NT2/D1 (cell line): ENCODE measurements around the gene INVS.

Experiments used
- DNase-seq: peaks from one replicate; pipeline ENCODE4 v3.0.0-alpha.2; 2011; ENCODE audit warnings: low read depth, low spot score
- H3K27me3 ChIP-seq: 2 replicates; pipeline ENCODE4 v1.6.0; 2011; ENCODE audit warnings: mild to moderate bottlenecking; ENCODE audit not compliant: insufficient read length, insufficient read depth
- H3K36me3 ChIP-seq: 2 replicates; pipeline ENCODE4 v1.6.1; 2011; ENCODE audit warnings: mild to moderate bottlenecking, low read length, mixed read lengths; ENCODE audit not compliant: insufficient read depth, insufficient read length
- H3K4me1 ChIP-seq: 2 replicates; pipeline ENCODE4 v1.5.1; 2011; ENCODE audit not compliant: insufficient read depth, insufficient read length
- H3K4me3 ChIP-seq: 2 replicates; pipeline ENCODE4 v1.5.1; 2011; ENCODE audit warnings: low read depth; ENCODE audit not compliant: insufficient read length
- H3K9ac ChIP-seq: 2 replicates; pipeline ENCODE4 v1.6.0; 2011; ENCODE audit warnings: low read depth; ENCODE audit not compliant: insufficient read length
- H3K9me3 ChIP-seq: 2 replicates; pipeline ENCODE4 v1.5.1; 2011; ENCODE audit warnings: mild to moderate bottlenecking, low read length; ENCODE audit not compliant: insufficient read depth
- SUZ12 ChIP-seq: IDR thresholded peaks from 2 replicates; pipeline ENCODE4 v1.6.1; 2011; ENCODE audit not compliant: insufficient read length, insufficient read depth; ENCODE audit errors: extremely low read depth
- YY1 ChIP-seq: IDR thresholded peaks from 2 replicates; pipeline ENCODE4 v1.6.1; 2011; ENCODE audit not compliant: insufficient read length, insufficient read depth
- ZNF274 ChIP-seq: IDR thresholded peaks from 2 replicates; pipeline ENCODE4 v1.6.1; 2011; ENCODE audit warnings: mild to moderate bottlenecking, low read depth, low read length

Gene INVS

GRCh38 chr9:100208673-100209072 lies 109.6 kb downstream of the INVS start:
- Histone ChIP-seq H3K36me3 (no peaks in the 10 kb centered on the region), H3K27me3 (no peaks in the 10 kb centered on the region), H3K9me3 (no peaks in the 10 kb centered on the region), H3K9ac (no peak overlapping the region), H3K4me3 (no peak overlapping the region), H3K4me1 (peaks cover 2% of the 10 kb centered on the region)
- no peak for DNase-seq
- TF ChIP-seq SUZ12 (no peak), YY1 (no peak), ZNF274 (no peak)

- H3K27me3 ChIP-seq: no peaks in the 10 kb centered on the region
- DNase-seq: no peak
- H3K9ac ChIP-seq: no peak overlapping the region
- no peaks in the 10 kb centered on the region for H3K9me3 ChIP-seq
- H3K36me3 ChIP-seq: peaks cover 7% of the 10 kb centered on the region
- H3K4me1 ChIP-seq: no peaks in the 10 kb centered on the region
- no peak overlapping the region for H3K4me3 ChIP-seq
- no peak for TF ChIP-seq SUZ12
- TF ChIP-seq ZNF274: no peak
- TF ChIP-seq YY1: no peak
Measured at GRCh38 chr9:100211476-100211875, 112.4 kb downstream of the INVS start.

DNA sequence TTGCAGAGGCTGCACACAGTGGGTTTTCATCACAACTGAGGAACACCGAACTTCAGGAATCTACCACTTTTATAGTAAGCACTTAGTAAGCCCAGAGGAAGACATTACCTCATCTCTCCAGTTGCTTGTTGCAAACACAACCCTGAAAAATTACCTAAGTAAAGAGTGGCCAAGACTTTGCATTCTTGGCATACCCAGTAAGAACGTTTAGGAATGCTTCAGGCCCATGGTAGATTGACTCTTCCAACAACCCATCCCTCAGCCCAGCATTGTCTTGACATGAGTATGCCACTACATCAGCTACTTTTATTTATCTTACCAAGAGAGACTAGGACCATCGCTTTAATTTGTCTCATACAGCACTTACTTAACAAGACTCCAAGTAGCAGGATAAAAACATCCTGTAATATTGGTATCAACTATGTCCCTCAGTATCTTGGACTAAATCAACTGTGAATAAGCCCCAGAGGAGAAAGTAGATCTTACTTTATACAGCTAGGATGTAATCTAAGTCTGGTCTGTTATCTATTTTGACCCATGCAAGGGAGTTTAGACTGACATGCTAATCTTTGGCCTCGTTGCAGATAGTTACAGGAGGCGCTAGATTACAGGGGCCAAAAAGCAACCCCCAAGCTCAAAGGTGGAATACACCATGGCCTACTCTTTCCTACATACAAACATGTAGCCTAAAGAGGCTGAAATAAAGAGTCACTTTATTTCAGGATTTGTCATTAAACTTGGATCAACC lies 114.9 kb downstream of the INVS start:
- Histone ChIP-seq H3K9me3 (no peaks in the 10 kb centered on the region), H3K36me3 (peaks cover 7% of the 10 kb centered on the region), H3K9ac (no peak overlapping the region), H3K4me3 (no peak overlapping the region), H3K4me1 (no peaks in the 10 kb centered on the region), H3K27me3 (no peaks in the 10 kb centered on the region)
- TF ChIP-seq YY1: no peak
- DNase-seq: no peak

DNA sequence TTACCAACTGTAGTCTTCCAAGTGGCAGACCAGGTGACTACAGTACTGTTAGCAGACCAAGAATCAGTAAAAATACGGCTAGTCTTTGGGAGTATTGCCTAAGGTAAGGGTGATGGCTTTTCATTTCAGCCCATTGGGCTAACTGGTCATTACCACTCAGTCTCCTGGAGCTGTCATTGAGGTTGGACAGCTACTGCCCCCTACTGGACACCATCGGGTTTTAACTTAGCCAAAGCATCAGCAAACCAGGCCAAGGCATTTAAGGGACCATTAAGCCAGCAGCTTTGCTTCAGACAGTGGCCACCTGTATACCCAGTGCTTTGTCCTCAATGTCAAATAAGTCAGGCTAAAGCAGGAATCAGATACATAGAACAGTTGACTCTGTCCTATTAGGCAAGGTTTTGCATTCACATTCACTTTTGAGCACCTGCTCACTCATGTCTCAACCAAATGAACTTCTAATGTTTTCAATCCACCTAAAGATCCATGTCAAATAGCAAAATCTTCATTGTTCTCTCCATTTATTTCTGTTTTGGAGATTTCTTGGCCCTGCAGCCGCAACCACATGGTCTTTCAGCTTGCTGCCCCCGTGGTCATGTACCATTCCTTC lies 117.2 kb downstream of the INVS start:
- H3K4me3 ChIP-seq: no peak overlapping the region
- H3K9me3 ChIP-seq: no peaks in the 10 kb centered on the region
- no peak overlapping the region for H3K9ac ChIP-seq
- H3K4me1 ChIP-seq: no peaks in the 10 kb centered on the region
- DNase-seq: peak; percentile 70
- H3K36me3 ChIP-seq: peaks cover 7% of the 10 kb centered on the region
- TF ChIP-seq SUZ12 (no peak), ZNF274 (no peak), YY1 (no peak)
- no peaks in the 10 kb centered on the region for H3K27me3 ChIP-seq

GRCh38 chr9:100217536-100217935 lies 118.5 kb downstream of the INVS start:
- no peak for DNase-seq
- H3K36me3 ChIP-seq: peaks cover 7% of the 10 kb centered on the region

DNA sequence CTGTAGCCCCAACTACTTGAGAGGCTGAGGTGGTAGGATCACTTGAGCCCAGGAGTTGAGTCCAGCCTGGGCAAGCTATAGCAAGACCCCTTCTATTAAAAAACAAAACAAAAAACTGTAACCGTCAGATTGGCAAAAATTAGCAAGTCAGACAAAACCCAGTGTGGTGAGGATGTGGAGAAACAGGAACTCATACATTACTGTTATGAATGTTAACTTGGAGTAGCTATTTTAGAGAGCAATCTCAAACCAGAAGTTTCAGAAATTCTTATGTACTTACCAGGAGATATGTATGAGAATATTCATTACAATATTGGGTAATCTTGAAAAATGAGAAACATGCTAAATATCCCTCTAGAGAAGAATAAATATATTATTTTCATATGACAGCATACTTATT lies 120.3 kb downstream of the INVS start:
- no peaks in the 10 kb centered on the region for H3K4me1 ChIP-seq
- TF ChIP-seq ZNF274 (no peak), SUZ12 (no peak), YY1 (no peak)
- H3K9ac ChIP-seq: no peak overlapping the region
- no peaks in the 10 kb centered on the region for H3K9me3 ChIP-seq
- H3K27me3 ChIP-seq: no peaks in the 10 kb centered on the region
- peaks cover 7% of the 10 kb centered on the region for H3K36me3 ChIP-seq
- H3K4me3 ChIP-seq: no peak overlapping the region
- DNase-seq: no peak

More at GRCh38 chr9:100217536-100217935, 118.5 kb downstream of the INVS start:
- no peaks in the 10 kb centered on the region for H3K4me1 ChIP-seq
- H3K9ac ChIP-seq: no peak overlapping the region
- no peak overlapping the region for H3K4me3 ChIP-seq
- H3K27me3 ChIP-seq: no peaks in the 10 kb centered on the region
- no peaks in the 10 kb centered on the region for H3K9me3 ChIP-seq
- no peak for TF ChIP-seq YY1
- no peak for TF ChIP-seq SUZ12
- no peak for TF ChIP-seq ZNF274

DNA sequence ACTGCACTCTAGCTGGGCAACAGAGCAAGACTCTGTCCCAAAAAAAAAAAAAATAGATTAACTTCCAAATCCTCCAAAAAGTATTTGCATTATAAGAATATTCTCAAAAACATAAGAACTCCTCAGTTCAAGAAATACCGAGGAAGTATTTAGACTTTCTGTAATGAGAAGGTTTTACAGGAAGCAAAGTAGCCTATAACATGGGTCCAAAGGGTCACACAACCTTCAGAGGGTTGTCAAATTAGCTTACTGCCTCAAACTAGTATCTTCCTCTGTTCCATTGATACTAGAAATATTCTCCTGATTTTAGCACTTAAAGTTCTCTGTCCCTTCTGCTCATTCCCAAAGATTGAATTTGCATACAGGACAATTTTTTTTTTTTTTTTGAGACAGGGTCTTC lies 121.9 kb downstream of the INVS start:
- TF ChIP-seq ZNF274: no peak
- no peak for TF ChIP-seq SUZ12
- no peak for TF ChIP-seq YY1
- DNase-seq: no peak
- Histone ChIP-seq H3K27me3 (no peaks in the 10 kb centered on the region), H3K9ac (no peak overlapping the region), H3K4me1 (no peaks in the 10 kb centered on the region), H3K4me3 (no peak overlapping the region), H3K36me3 (no peaks in the 10 kb centered on the region), H3K9me3 (no peaks in the 10 kb centered on the region)
